SK-N-SH (cell line): Measurements from ENCODE around the gene HAGH. TPM values are rescaled to one million over a fixed set of nuclear protein-coding genes. Genes with fewer than 3 reads are reported as not detected.

Experiments
- CTCF ChIA-PET: fragments of 300-600, 350-600 bp; formaldehyde crosslinking; extraction: SDS; loops from one replicate; lab custom pipeline; 2021; lab: Yijun Ruan, JAX
- POLR2A ChIA-PET: fragments of 350-600 bp; sonication (Branson Sonifier 250); formaldehyde crosslinking; extraction: SDS; loops from one replicate; lab custom pipeline; 2020; ENCODE audit warnings: antibody characterized with exemption, inconsistent platforms; lab: Yijun Ruan, JAX
- DNase-seq: peaks from one replicate; pipeline ENCODE4 v3.0.0; 2012
- H2AFZ ChIP-seq: fragments of 200-600 bp; sonication (generic); 2 replicates; pipeline ENCODE4 v1.8.1; 2016; ENCODE audit warnings: antibody characterized with exemption, mild to moderate bottlenecking, low read depth
- H3F3A ChIP-seq: fragments of 200-600 bp; sonication (generic); replicated peaks from 2 replicates; pipeline ENCODE3; 2016; ENCODE audit warnings: antibody characterized with exemption, mild to moderate bottlenecking; ENCODE audit not compliant: insufficient read depth
- H3K27ac ChIP-seq, 2 experiments: fragments of 200-500 bp in 1 of 2; fragments of 200-600 bp in 1 of 2; sonication (Bioruptor generic) in 1 of 2; sonication (generic), shearing (Covaris generic) in 1 of 2; 2 replicates each; pipeline versions ENCODE4 v1.5.1 to v1.6.1; 2014 to 2016; ENCODE audit warnings: low read depth in 2 of 2, inconsistent platforms in 1 of 2, low read length in 1 of 2, mild to moderate bottlenecking in 1 of 2, mixed read lengths in 1 of 2
- H3K27me3 ChIP-seq: fragments of 200-600 bp; sonication (generic), shearing (Covaris generic); 2 replicates; pipeline ENCODE4 v1.6.1; 2016; ENCODE audit warnings: mixed run types; ENCODE audit not compliant: insufficient read depth
- H3K36me3 ChIP-seq, 2 experiments: fragments of 200-500 bp in 1 of 2; fragments of 200-600 bp in 1 of 2; sonication (Bioruptor generic) in 1 of 2; sonication (generic) in 1 of 2; replicated peaks in 1 of 2; 2 replicates each; pipeline versions ENCODE3 to v1.5.1; 2014 to 2016; ENCODE audit warnings: low read length in 1 of 2, mild to moderate bottlenecking in 1 of 2; ENCODE audit not compliant: insufficient read depth in 2 of 2, control insufficient read depth in 1 of 2
- H3K4me1 ChIP-seq, 2 experiments: fragments of 200-500 bp in 1 of 2; fragments of 200-600 bp in 1 of 2; sonication (Bioruptor generic) in 1 of 2; sonication (generic), shearing (Covaris generic) in 1 of 2; 2 replicates each; pipeline versions ENCODE4 v1.5.1 to v1.6.1; 2014 to 2016; ENCODE audit warnings: low read depth in 1 of 2, low read length in 1 of 2, mixed run types in 1 of 2; ENCODE audit not compliant: insufficient read depth in 2 of 2, control insufficient read depth in 1 of 2
- H3K4me2 ChIP-seq: fragments of 200-600 bp; sonication (generic), shearing (Covaris generic); 2 replicates; pipeline ENCODE4 v1.6.1; 2017; ENCODE audit warnings: mixed run types
- H3K4me3 ChIP-seq, 2 experiments: fragments of 200-500 bp in 1 of 2; fragments of 200-600 bp in 1 of 2; sonication (Bioruptor generic) in 1 of 2; sonication (generic), shearing (Covaris generic) in 1 of 2; 2 replicates each; pipeline versions ENCODE4 v1.5.1 to v1.8.1; 2014 to 2016; ENCODE audit warnings: low read depth in 2 of 2, inconsistent platforms in 1 of 2, low read length in 1 of 2, mild to moderate bottlenecking in 1 of 2, mixed read lengths in 1 of 2, moderate library complexity in 1 of 2
- H3K79me2 ChIP-seq: fragments of 200-600 bp; sonication (generic); 2 replicates; pipeline ENCODE4 v1.8.1; 2017; ENCODE audit warnings: mild to moderate bottlenecking; ENCODE audit not compliant: insufficient read depth
- H3K9ac ChIP-seq: fragments of 200-600 bp; sonication (generic); 2 replicates; pipeline ENCODE4 v1.6.1; 2017; ENCODE audit warnings: mixed run types
- H3K9me2 ChIP-seq: fragments of 200-600 bp; sonication (generic); 2 replicates; pipeline ENCODE4 v1.6.1; 2017; ENCODE audit warnings: mixed run types
- H3K9me3 ChIP-seq: fragments of 200-600 bp; sonication (generic); 2 replicates; pipeline ENCODE4 v1.6.1; 2017; ENCODE audit warnings: mixed run types, mild to moderate bottlenecking, moderate library complexity
- H4K20me1 ChIP-seq: fragments of 200-600 bp; sonication (generic); 2 replicates; pipeline ENCODE4 v1.6.1; 2017; ENCODE audit warnings: mild to moderate bottlenecking, mixed run types; ENCODE audit not compliant: insufficient read depth
- CHD2 ChIP-seq: fragments of 150-350 bp; IDR thresholded peaks from 2 replicates; pipeline ENCODE4 v1.6.1; 2018; ENCODE audit warnings: low read length; ENCODE audit not compliant: partially characterized antibody
- FOSL2 ChIP-seq: IDR thresholded peaks from 2 replicates; pipeline ENCODE4 v1.4.0; 2012; ENCODE audit warnings: low read depth, mild to moderate bottlenecking, moderate library complexity, borderline replicate concordance
- GABPA ChIP-seq: IDR thresholded peaks from 2 replicates; pipeline ENCODE4 v1.4.0; 2012; ENCODE audit warnings: low read depth, mild to moderate bottlenecking
- GATA2 ChIP-seq: sonication (generic); formaldehyde crosslinking; IDR thresholded peaks from 2 replicates; pipeline ENCODE4 v1.5.0; 2020; ENCODE audit warnings: mild to moderate bottlenecking, missing genetic modification reagents
- IRF3 ChIP-seq: fragments of 150-350 bp; IDR thresholded peaks from 2 replicates; pipeline ENCODE4 v1.6.1; 2016; ENCODE audit warnings: mild to moderate bottlenecking, low read depth, low read length
- MEF2A ChIP-seq: IDR thresholded peaks from 2 replicates; pipeline ENCODE4 v1.4.0; 2012; ENCODE audit warnings: low read depth, borderline replicate concordance
- NFIC ChIP-seq: IDR thresholded peaks from 2 replicates; pipeline ENCODE4 v1.4.0; 2012; ENCODE audit warnings: borderline replicate concordance
- NRF1 ChIP-seq: IDR thresholded peaks from 2 replicates; pipeline ENCODE4 v1.6.1; 2012; ENCODE audit warnings: low read depth, mild to moderate bottlenecking, low read length
- POLR2AphosphoS5 ChIP-seq: IDR thresholded peaks from 2 replicates; pipeline ENCODE4 v1.6.1; 2012; ENCODE audit warnings: low read depth, low read length
- RAD21 ChIP-seq: IDR thresholded peaks from 2 replicates; pipeline ENCODE4 v1.6.1; 2012; ENCODE audit warnings: mild to moderate bottlenecking, low read length
- REST ChIP-seq: IDR thresholded peaks from 2 replicates; pipeline ENCODE4 v1.6.1; 2012; ENCODE audit warnings: mild to moderate bottlenecking, low read depth, low read length, moderate library complexity
- SIN3A ChIP-seq: IDR thresholded peaks from 2 replicates; pipeline ENCODE4 v1.6.1; 2012; ENCODE audit warnings: low read depth, mild to moderate bottlenecking, low read length, moderate library complexity, borderline replicate concordance
- SMC3 ChIP-seq: IDR thresholded peaks from 2 replicates; pipeline ENCODE4 v1.6.1; 2012; ENCODE audit warnings: low read depth, low read length, improper control_type of control experiment
- USF2 ChIP-seq: fragments of 150-350 bp; IDR thresholded peaks from 2 replicates; pipeline ENCODE4 v1.6.1; 2017; ENCODE audit warnings: antibody characterized with exemption, low read length, low read depth, borderline replicate concordance
- ZBTB33 ChIP-seq: IDR thresholded peaks from 2 replicates; pipeline ENCODE4 v1.4.0; 2012; ENCODE audit warnings: low read depth, borderline replicate concordance
- WGBS: methylation state at CpG from one replicate; pipeline ENCODE4 v1.1.6; 2017; ENCODE audit warnings: low lambda C conversion rate; 5-methylcytosine and 5-hydroxymethylcytosine counted together
- polyA plus RNA-seq, 3 experiments: library from polyadenylated mRNA; depleted of rRNA; stranded (reverse); fragments of >200 nt; gene quantifications; 2 replicates each; pipeline ENCODE4 v1.2.3, GENCODE V29; 2012

The HAGH gene
- polyA plus RNA-seq, 1 of the 3 experiments (the other 2 are of a cell fraction), result 138 TPM

GRCh38 chr16:1780677-1781072 is 46.0 kb downstream of the HAGH start:
- Histone ChIP-seq H3K9ac (no peak overlapping the region), H3K79me2 (peaks cover 42% of the 10 kb centered on the region), H3K4me1 (peaks cover 0 to 8% of the 10 kb centered on the region in 2 experiments; a peak in 1 of 4 replicates), H3K27ac (no peak overlapping the region), H3F3A (peaks cover 8% of the 10 kb centered on the region), H3K4me3 (no peak overlapping the region; a peak in 1 of 4 replicates), H2AFZ (no peak overlapping the region), H3K9me2 (no peaks in the 10 kb centered on the region), H4K20me1 (peaks cover 10% of the 10 kb centered on the region; the same call in 1 of the 2 replicates), H3K27me3 (no peaks in the 10 kb centered on the region), H3K9me3 (no peaks in the 10 kb centered on the region), H3K36me3 (peaks cover 3 to 36% of the 10 kb centered on the region in 2 experiments), H3K4me2 (peak overlapping the region; percentile 91; the same call in 1 of the 2 replicates)
- POLR2A ChIA-PET, result interaction anchor here (1.7 kb wide), 1 partner anchor 46 kb away, joined by 5 read pairs; the partner anchor contains the start of genes FAHD1 and HAGH
- CTCF ChIA-PET, result interaction anchor here (0.9 to 1.0 kb wide), 2 partner anchors 13 to 149 kb away, joined by 3 to 4 read pairs; no protein-coding TSS in a partner anchor
- no peak for TF ChIP-seq MEF2A
- no peak for TF ChIP-seq ZBTB33
- TF ChIP-seq SIN3A, result no peak
- TF ChIP-seq IRF3, result no peak
- no peak for TF ChIP-seq SMC3
- TF ChIP-seq GABPA, result no peak
- TF ChIP-seq FOSL2, result no peak
- no peak for TF ChIP-seq NFIC
- no peak for TF ChIP-seq RAD21
- no peak for TF ChIP-seq USF2
- TF ChIP-seq GATA2 (CRISPR knock-in tag), result no peak
- TF ChIP-seq POLR2AphosphoS5, result no peak
- no peak for TF ChIP-seq REST
- TF ChIP-seq CHD2, result no peak
- no peak for TF ChIP-seq NRF1
- 94% methylated on average over 6 of the region's 6 CpGs for WGBS
- DNase-seq, result no peak
